Central memory CD4-positive, alpha-beta T cell (primary cell): ENCODE data around the gene SLC26A1.
A peak's percentile ranks its signal among the peaks of the same experiment; 100 is the strongest.
"Not testable (repeated sequence)": the region's sequence is repeated elsewhere in the genome, so short reads cannot be mapped to it uniquely, and the experiment has no call there.

Source experiments
- DNase-seq: peaks from one replicate; pipeline ENCODE4 v3.0.0; 2022

Gene SLC26A1

GRCh38 chr4:978957-979701, 14.1 kb downstream of the SLC26A1 start:
- no peak for DNase-seq

GRCh38 chr4:976016-976415, 17.2 kb downstream of the SLC26A1 start:
- DNase-seq, result not testable (repeated sequence)

- DNase-seq, result no peak
Observed at GRCh38 chr4:974668-975067, 18.5 kb downstream of the SLC26A1 start.

GRCh38 chr4:973431-974397, 19.5 kb downstream of the SLC26A1 start, which contains the start of gene DGKQ:
DGKQ (minus strand) TSS chr4:973569; CDS start chr4:973482, 87 bp downstream.
- peak; percentile 78 for DNase-seq

- DNase-seq, result peak; percentile 61
Observed at GRCh38 chr4:972651-973424, 20.4 kb downstream of the SLC26A1 start.

- no peak for DNase-seq
Observed at GRCh38 chr4:971666-972500, 21.3 kb downstream of the SLC26A1 start.

GRCh38 chr4:970854-971520, 22.2 kb downstream of the SLC26A1 start:
- DNase-seq, result no peak

- no peak for DNase-seq
Observed at GRCh38 chr4:970046-970745, 23.0 kb downstream of the SLC26A1 start.

GRCh38 chr4:968621-969394, 24.4 kb downstream of the SLC26A1 start:
- no peak for DNase-seq

GRCh38 chr4:968221-968620, 25.0 kb downstream of the SLC26A1 start:
- DNase-seq, result no peak

GRCh38 chr4:967113-968104, 25.8 kb downstream of the SLC26A1 start:
- DNase-seq, result no peak

GRCh38 chr4:966266-967112, 26.7 kb downstream of the SLC26A1 start:
- DNase-seq, result no peak

GRCh38 chr4:965766-966134, 27.5 kb downstream of the SLC26A1 start:
- no peak for DNase-seq

GRCh38 chr4:965048-965765, 28.0 kb downstream of the SLC26A1 start:
- DNase-seq, result no peak

GRCh38 chr4:964346-965025, 28.7 kb downstream of the SLC26A1 start:
- DNase-seq, result no peak
